Liver (tissue), 3 donors: Measurements from ENCODE around the gene RBM47.

Source experiments
- CTCF ChIP-seq: fragments of 150-350 bp; IDR thresholded peaks from 2 replicates; pipeline ENCODE4 v1.5.1; 2017; ENCODE audit warnings: improper control_type of control experiment, low read depth, low read length; ENCODE audit not compliant: missing input control
- EGR1 ChIP-seq, 2 donors: IDR thresholded peaks; 2 replicates each; pipeline ENCODE4 v1.6.1; 2016 to 2018; ENCODE audit warnings: antibody characterized with exemption in 2 of 2, low read depth in 2 of 2
- HNF4G ChIP-seq: IDR thresholded peaks from 2 replicates; pipeline ENCODE4 v1.6.1; 2016; ENCODE audit warnings: antibody characterized with exemption
- NR2F2 ChIP-seq: IDR thresholded peaks from 2 replicates; pipeline ENCODE4 v1.6.1; 2016; ENCODE audit warnings: antibody characterized with exemption
- RAD21 ChIP-seq, 2 donors: IDR thresholded peaks; 2 replicates each; pipeline ENCODE4 v1.6.1; 2016; ENCODE audit warnings: antibody characterized with exemption in 2 of 2, mild to moderate bottlenecking in 2 of 2
- REST ChIP-seq: IDR thresholded peaks from 2 replicates; pipeline ENCODE4 v1.6.1; 2016; ENCODE audit warnings: antibody characterized with exemption, mild to moderate bottlenecking
- SP1 ChIP-seq: IDR thresholded peaks from 2 replicates; pipeline ENCODE4 v1.6.1; 2018; ENCODE audit warnings: antibody characterized with exemption, mild to moderate bottlenecking
- YY1 ChIP-seq: IDR thresholded peaks from 2 replicates; pipeline ENCODE4 v1.6.1; 2016; ENCODE audit warnings: antibody characterized with exemption, mild to moderate bottlenecking
- ZBTB33 ChIP-seq: IDR thresholded peaks from 2 replicates; pipeline ENCODE4 v1.6.1; 2016; ENCODE audit warnings: antibody characterized with exemption
- donor health status: healthy.
- donor health status: healthy.

- TF ChIP-seq YY1 (peak; percentile 94), CTCF (no peak), EGR1 (IDR thresholded peaks at IDR 0.05; ENCODE audit: low read depth in 2 of 2) (no peak), REST (peak; percentile 60), ZBTB33 (peak; percentile 68), NR2F2 (no peak), RAD21 (IDR thresholded peaks at IDR 0.05) (peak; percentile 23 to 53), HNF4G (no peak), SP1 (peak; percentile 34)
Measured at GRCh38 chr4:40592034-40592433, 37.6 kb downstream of the RBM47 start.
